Measurements from ENCODE around the gene ZIC4.

ZIC4 gene

DNA sequence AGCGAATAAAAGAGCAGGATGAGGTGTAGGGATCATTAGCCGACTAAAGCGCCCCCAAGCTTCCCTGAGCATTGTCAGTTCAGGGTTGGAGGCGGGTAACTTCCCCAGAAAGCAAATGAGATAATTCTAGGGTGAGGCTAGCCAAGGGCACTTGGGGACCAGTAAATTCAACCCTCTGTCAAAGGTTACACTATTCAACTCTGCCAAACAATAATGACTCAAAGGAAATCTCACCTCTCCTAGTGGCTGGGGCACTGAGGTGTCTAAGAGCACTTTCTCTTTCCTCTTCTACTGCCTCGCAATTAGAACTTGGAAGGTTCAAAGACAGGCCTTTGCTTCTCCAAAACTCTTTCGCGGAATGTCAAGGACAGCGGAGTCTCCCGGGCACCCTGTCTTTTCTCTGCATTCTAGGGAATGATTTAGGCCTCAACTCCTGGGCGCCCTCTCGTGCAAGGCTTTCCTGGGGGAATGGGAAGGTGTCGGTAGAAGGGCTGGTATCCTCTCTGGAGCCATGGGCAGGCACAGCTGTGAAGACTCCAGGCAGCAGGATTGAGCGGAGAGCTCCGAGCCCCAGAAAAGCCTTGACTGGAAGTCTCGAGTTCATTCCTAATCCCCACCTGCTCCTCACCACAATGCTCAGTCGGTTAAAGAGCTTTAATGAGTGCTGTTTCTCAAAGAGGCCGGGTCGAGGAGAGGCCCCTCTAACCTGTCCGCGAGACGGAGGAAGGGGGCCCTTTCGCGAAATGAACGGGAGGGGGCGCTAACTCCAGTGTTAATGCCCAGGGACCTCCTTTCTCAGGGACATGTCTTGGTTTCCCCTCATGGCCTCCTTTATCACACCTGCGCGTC, 21.9 kb downstream of the ZIC4 start:
- no peaks in the 10 kb centered on the region for H3K36me3 ChIP-seq
- TF ChIP-seq, protein P1, sequence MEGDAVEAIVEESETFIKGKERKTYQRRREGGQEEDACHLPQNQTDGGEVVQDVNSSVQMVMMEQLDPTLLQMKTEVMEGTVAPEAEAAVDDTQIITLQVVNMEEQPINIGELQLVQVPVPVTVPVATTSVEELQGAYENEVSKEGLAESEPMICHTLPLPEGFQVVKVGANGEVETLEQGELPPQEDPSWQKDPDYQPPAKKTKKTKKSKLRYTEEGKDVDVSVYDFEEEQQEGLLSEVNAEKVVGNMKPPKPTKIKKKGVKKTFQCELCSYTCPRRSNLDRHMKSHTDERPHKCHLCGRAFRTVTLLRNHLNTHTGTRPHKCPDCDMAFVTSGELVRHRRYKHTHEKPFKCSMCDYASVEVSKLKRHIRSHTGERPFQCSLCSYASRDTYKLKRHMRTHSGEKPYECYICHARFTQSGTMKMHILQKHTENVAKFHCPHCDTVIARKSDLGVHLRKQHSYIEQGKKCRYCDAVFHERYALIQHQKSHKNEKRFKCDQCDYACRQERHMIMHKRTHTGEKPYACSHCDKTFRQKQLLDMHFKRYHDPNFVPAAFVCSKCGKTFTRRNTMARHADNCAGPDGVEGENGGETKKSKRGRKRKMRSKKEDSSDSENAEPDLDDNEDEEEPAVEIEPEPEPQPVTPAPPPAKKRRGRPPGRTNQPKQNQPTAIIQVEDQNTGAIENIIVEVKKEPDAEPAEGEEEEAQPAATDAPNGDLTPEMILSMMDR (IDR thresholded peaks at IDR 0.05), result no peak
- H3K9me3 ChIP-seq, result no peaks in the 10 kb centered on the region
- H3K27me3 ChIP-seq, result peaks cover 100% of the 10 kb centered on the region
- H3K4me3 ChIP-seq (ENCODE audit: low read depth in 1 of 2, low read length in 1 of 2), result no peak overlapping the region
- no peaks in the 10 kb centered on the region for H3K4me1 ChIP-seq (ENCODE audit: control insufficient read depth in 1 of 2, insufficient read depth in 1 of 2, low read depth in 1 of 2, low read length in 1 of 2)
- H3K27ac ChIP-seq, result no peak overlapping the region

DNA sequence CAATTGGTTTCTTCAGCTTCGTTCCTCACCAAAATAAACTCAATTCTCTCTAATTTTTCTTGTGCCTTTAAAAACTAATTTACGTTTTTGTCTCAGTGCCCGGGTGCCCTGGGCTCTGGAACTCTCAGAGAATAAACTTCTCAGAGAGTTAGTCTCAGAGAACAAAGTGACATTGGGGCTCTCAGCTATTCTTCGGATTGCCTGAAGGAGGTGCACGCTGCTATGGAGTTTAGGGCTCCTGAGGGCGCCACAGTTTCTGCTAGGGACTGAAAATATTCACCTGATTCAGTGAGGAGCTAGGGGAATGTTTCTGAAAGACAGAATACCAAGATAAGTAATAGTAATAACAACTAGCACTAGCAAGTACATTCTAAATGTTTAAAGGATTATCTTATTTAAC, 22.7 kb downstream of the ZIC4 start:
- Histone ChIP-seq H3K9me3 (no peaks in the 10 kb centered on the region), H3K27me3 (peaks cover 100% of the 10 kb centered on the region), H3K36me3 (no peaks in the 10 kb centered on the region), H3K4me3 (ENCODE audit: low read depth in 1 of 2, low read length in 1 of 2) (no peak overlapping the region), H3K27ac (no peak overlapping the region), H3K4me1 (ENCODE audit: control insufficient read depth in 1 of 2, insufficient read depth in 1 of 2, low read depth in 1 of 2, low read length in 1 of 2) (no peaks in the 10 kb centered on the region)
- TF ChIP-seq, protein P1 (IDR thresholded peaks at IDR 0.05), result no peak

DNA sequence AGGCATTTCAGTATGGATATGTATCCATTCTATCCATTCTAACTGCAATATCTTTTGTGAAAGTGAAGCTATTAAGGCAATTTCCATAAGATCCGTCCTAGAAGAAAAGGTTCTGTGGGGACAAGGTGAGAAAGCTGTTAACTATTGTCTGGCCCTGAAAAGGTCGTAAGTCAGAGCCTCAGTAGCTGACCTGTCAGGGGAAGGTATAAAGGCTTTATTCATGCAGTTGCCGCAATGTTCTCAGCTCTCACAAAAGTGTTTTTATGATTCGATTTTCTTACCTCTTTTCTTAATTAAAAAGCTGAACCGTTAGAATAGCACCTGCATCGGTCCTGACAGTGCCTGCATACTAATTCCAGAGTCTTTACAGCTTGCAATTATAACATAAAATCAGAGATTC, 24.7 kb downstream of the ZIC4 start:
- H3K27me3 ChIP-seq, result peaks cover 100% of the 10 kb centered on the region
- H3K9me3 ChIP-seq, result no peaks in the 10 kb centered on the region
- H3K4me1 ChIP-seq (ENCODE audit: control insufficient read depth in 1 of 2, insufficient read depth in 1 of 2, low read depth in 1 of 2, low read length in 1 of 2), result no peaks in the 10 kb centered on the region
- H3K27ac ChIP-seq, result no peak overlapping the region
- no peaks in the 10 kb centered on the region for H3K36me3 ChIP-seq
- H3K4me3 ChIP-seq (ENCODE audit: low read depth in 1 of 2, low read length in 1 of 2), result no peak overlapping the region
- TF ChIP-seq, protein P1 (IDR thresholded peaks at IDR 0.05), result no peak

DNA sequence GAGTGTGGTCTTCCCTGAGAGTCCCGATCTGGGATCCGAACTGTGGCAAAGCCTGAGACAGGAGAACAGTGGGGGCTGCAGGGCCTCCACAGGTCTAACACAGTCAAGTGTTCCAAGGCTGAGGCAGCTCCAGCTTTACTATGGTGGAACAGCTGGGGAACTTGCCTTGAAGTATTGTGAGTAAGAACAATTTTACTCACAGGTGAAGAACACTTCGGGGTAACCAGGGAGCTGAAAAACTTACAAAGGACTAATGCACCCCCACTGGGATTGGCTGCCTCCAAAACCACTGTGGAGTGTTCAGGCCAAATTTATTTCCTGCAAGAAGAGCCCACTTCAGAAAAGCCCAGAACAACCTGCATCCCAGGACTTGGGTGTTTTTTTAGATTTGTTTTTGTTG, 25.4 kb downstream of the ZIC4 start:
- no peaks in the 10 kb centered on the region for H3K4me1 ChIP-seq (ENCODE audit: control insufficient read depth in 1 of 2, insufficient read depth in 1 of 2, low read depth in 1 of 2, low read length in 1 of 2)
- H3K27me3 ChIP-seq, result peaks cover 100% of the 10 kb centered on the region
- no peak overlapping the region for H3K27ac ChIP-seq
- no peak overlapping the region for H3K4me3 ChIP-seq (ENCODE audit: low read depth in 1 of 2, low read length in 1 of 2)
- no peaks in the 10 kb centered on the region for H3K9me3 ChIP-seq
- no peaks in the 10 kb centered on the region for H3K36me3 ChIP-seq
- TF ChIP-seq, protein P1 (IDR thresholded peaks at IDR 0.05), result no peak

DNA sequence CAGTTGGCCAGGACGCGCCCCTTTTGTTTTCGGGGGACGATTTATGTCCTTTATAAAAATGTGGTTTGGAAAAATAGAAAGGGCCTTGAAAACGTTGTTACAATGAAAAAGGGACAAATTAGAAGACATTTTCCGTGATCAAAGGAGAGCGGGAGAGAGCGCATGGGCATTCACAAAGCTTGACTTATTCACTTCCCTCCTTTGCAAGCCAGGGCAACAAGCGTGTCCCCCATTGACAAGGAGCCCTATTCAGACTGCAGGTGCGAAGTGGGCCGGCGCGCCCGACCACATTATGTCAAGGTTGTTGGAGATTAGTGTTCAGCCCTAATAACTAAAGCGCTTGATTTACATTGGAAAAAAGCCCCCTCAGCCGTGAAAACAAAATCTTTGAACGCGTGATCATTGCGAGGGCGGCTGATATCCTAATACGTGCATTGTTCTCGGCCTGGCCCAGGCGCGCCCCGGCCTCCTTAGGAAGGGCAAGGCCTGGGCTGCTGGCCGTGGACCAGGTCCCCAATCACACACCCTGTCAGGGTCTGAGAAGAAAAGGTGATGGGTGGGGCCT, 25.9 kb downstream of the ZIC4 start:
- no peak overlapping the region for H3K4me3 ChIP-seq (ENCODE audit: low read depth in 1 of 2, low read length in 1 of 2)
- no peak overlapping the region for H3K27ac ChIP-seq
- no peaks in the 10 kb centered on the region for H3K4me1 ChIP-seq (ENCODE audit: control insufficient read depth in 1 of 2, insufficient read depth in 1 of 2, low read depth in 1 of 2, low read length in 1 of 2)
- no peaks in the 10 kb centered on the region for H3K9me3 ChIP-seq
- H3K36me3 ChIP-seq, result no peaks in the 10 kb centered on the region
- TF ChIP-seq, protein P1 (IDR thresholded peaks at IDR 0.05), result no peak
- H3K27me3 ChIP-seq, result peaks cover 100% of the 10 kb centered on the region
